Activated CD4-positive, alpha-beta T cell treated with anti-CD3 and anti-CD28 coated beads, Interleukin-2, amount 10 ng/mL, durations not matched to agents 24 days and 14 days (primary cell): Measurements from ENCODE around the gene PFKL. TPM values are rescaled to one million over a fixed set of nuclear protein-coding genes. Genes with fewer than 3 reads are reported as not detected.
"Not testable (repeated sequence)": the region's sequence is repeated elsewhere in the genome, so short reads cannot be mapped to it uniquely, and the experiment has no call there.

Experiments used
- DNase-seq: peaks from one replicate; pipeline ENCODE4 v3.0.0; 2022
- H3K27ac Mint-ChIP-seq: one replicate; pipeline ENCODE4 v1.8.0; 2022; ENCODE audit warnings: mild to moderate bottlenecking, mixed read lengths
- H3K27me3 Mint-ChIP-seq: one replicate; pipeline ENCODE4 v1.8.0; 2022; ENCODE audit warnings: mixed read lengths
- H3K36me3 Mint-ChIP-seq: one replicate; pipeline ENCODE4 v1.8.0; 2022; ENCODE audit warnings: low read depth, mild to moderate bottlenecking, mixed read lengths
- H3K4me1 Mint-ChIP-seq: one replicate; pipeline ENCODE4 v1.8.0; 2021; ENCODE audit warnings: mixed read lengths
- H3K4me3 Mint-ChIP-seq: one replicate; pipeline ENCODE4 v1.8.0; 2022; ENCODE audit warnings: mild to moderate bottlenecking, moderate library complexity, mixed read lengths
- H3K9me3 Mint-ChIP-seq: one replicate; pipeline ENCODE4 v1.8.0; 2021; ENCODE audit warnings: mixed read lengths
- intact Hi-C: fragments of 100-400 bp; cut with micrococcal nuclease; formaldehyde crosslinking; loops from one replicate; pipeline ENCODE4 v1.15.1; 2023
- total RNA-seq: library from RNA; stranded (reverse); gene quantifications from 2 replicates; pipeline ENCODE4 v1.2.3, GENCODE V29; 2022

PFKL gene
- total RNA-seq, 1 donor from 2014 or later: 157 TPM

- intact Hi-C loops: no loop called here
- no peak for DNase-seq
- Mint-ChIP-seq H3K27me3 (peaks cover 21% of the 10 kb centered on the region), H3K27ac (peak overlapping the region; percentile 41), H3K9me3 (no peaks in the 10 kb centered on the region), H3K4me3 (no peak overlapping the region), H3K4me1 (peaks cover 44% of the 10 kb centered on the region), H3K36me3 (peaks cover 17% of the 10 kb centered on the region)
Measured at GRCh38 chr21:44351535-44352252, 51.8 kb downstream of the PFKL start.

GRCh38 chr21:44352253-44352860 is 52.5 kb downstream of the PFKL start:
- H3K4me1 Mint-ChIP-seq: peaks cover 47% of the 10 kb centered on the region
- intact Hi-C loops: no loop called here
- peak; percentile 60 for DNase-seq

GRCh38 chr21:44353191-44353970 is 53.5 kb downstream of the PFKL start, which contains the start of gene TRPM2:
Gene TRPM2 (plus strand): TSS chr21:44353621. CDS start chr21:44353701, 80 bp downstream.
- H3K4me1 Mint-ChIP-seq: peaks cover 47% of the 10 kb centered on the region
- H3K36me3 Mint-ChIP-seq: peaks cover 28% of the 10 kb centered on the region
- H3K27ac Mint-ChIP-seq: peak within 1 kb of the TSS; percentile 90
- H3K27me3 Mint-ChIP-seq: peaks cover 11% of the 10 kb centered on the region
- DNase-seq: peak; percentile 82
- H3K9me3 Mint-ChIP-seq: no peaks in the 10 kb centered on the region
- H3K4me3 Mint-ChIP-seq: peak within 1 kb of the TSS; percentile 56
- intact Hi-C loops: no loop called here

More at GRCh38 chr21:44352253-44352860, 52.5 kb downstream of the PFKL start:
- H3K9me3 Mint-ChIP-seq: no peaks in the 10 kb centered on the region
- H3K4me3 Mint-ChIP-seq: peak overlapping the region; percentile 56
- peaks cover 16% of the 10 kb centered on the region for H3K27me3 Mint-ChIP-seq
- H3K36me3 Mint-ChIP-seq: peaks cover 22% of the 10 kb centered on the region
- H3K27ac Mint-ChIP-seq: peak overlapping the region; percentile 90

- H3K4me3 Mint-ChIP-seq: peak overlapping the region; percentile 56
- peaks cover 7% of the 10 kb centered on the region for H3K27me3 Mint-ChIP-seq
- H3K27ac Mint-ChIP-seq: peak overlapping the region; percentile 90
- peaks cover 31% of the 10 kb centered on the region for H3K36me3 Mint-ChIP-seq
- intact Hi-C loops: no loop called here
- peaks cover 3% of the 10 kb centered on the region for H3K9me3 Mint-ChIP-seq
- DNase-seq: no peak
- peaks cover 50% of the 10 kb centered on the region for H3K4me1 Mint-ChIP-seq
Measured at GRCh38 chr21:44354001-44354405, 54.1 kb downstream of the PFKL start.

- H3K4me1 Mint-ChIP-seq: peaks cover 50% of the 10 kb centered on the region
- peak overlapping the region; percentile 90 for H3K27ac Mint-ChIP-seq
- peak; percentile 79 for DNase-seq
- peaks cover 33% of the 10 kb centered on the region for H3K36me3 Mint-ChIP-seq
- peaks cover 3% of the 10 kb centered on the region for H3K9me3 Mint-ChIP-seq
- intact Hi-C loops: no loop called here
- peak overlapping the region; percentile 56 for H3K4me3 Mint-ChIP-seq
- peaks cover 4% of the 10 kb centered on the region for H3K27me3 Mint-ChIP-seq
Measured at GRCh38 chr21:44354775-44355771, 55.2 kb downstream of the PFKL start.

GRCh38 chr21:44356160-44356559 is 56.3 kb downstream of the PFKL start:
- H3K27me3 Mint-ChIP-seq: peaks cover 2% of the 10 kb centered on the region
- peak overlapping the region; percentile 47 for H3K4me3 Mint-ChIP-seq
- H3K9me3 Mint-ChIP-seq: peaks cover 7% of the 10 kb centered on the region
- peaks cover 35% of the 10 kb centered on the region for H3K36me3 Mint-ChIP-seq
- peaks cover 50% of the 10 kb centered on the region for H3K4me1 Mint-ChIP-seq
- no peak for DNase-seq
- intact Hi-C loops: no loop called here
- peak overlapping the region; percentile 49 for H3K27ac Mint-ChIP-seq

- Mint-ChIP-seq H3K4me1 (peaks cover 50% of the 10 kb centered on the region), H3K9me3 (peaks cover 7% of the 10 kb centered on the region), H3K27ac (peak overlapping the region; percentile 49), H3K36me3 (peaks cover 36% of the 10 kb centered on the region), H3K4me3 (peak overlapping the region; percentile 47), H3K27me3 (no peaks in the 10 kb centered on the region)
- DNase-seq: no peak
- intact Hi-C loops: no loop called here
Measured at GRCh38 chr21:44356636-44357035, 56.8 kb downstream of the PFKL start.

GRCh38 chr21:44357064-44357837 is 57.4 kb downstream of the PFKL start:
- Mint-ChIP-seq H3K27ac (no peak overlapping the region), H3K4me3 (no peak overlapping the region), H3K36me3 (peaks cover 36% of the 10 kb centered on the region), H3K27me3 (no peaks in the 10 kb centered on the region), H3K4me1 (peaks cover 47% of the 10 kb centered on the region), H3K9me3 (peaks cover 7% of the 10 kb centered on the region)
- intact Hi-C loops: no loop called here
- DNase-seq: no peak

- intact Hi-C loops: no loop called here
- H3K27ac Mint-ChIP-seq: no peak overlapping the region
Measured at GRCh38 chr21:44359396-44359795, 59.5 kb downstream of the PFKL start.

GRCh38 chr21:44360159-44360558 is 60.3 kb downstream of the PFKL start:
- Mint-ChIP-seq H3K4me3 (no peak overlapping the region), H3K27me3 (no peaks in the 10 kb centered on the region), H3K4me1 (peaks cover 18% of the 10 kb centered on the region), H3K27ac (no peak overlapping the region), H3K9me3 (peaks cover 16% of the 10 kb centered on the region), H3K36me3 (peaks cover 39% of the 10 kb centered on the region)
- no peak for DNase-seq
- intact Hi-C loops: no loop called here

More at GRCh38 chr21:44359396-44359795, 59.5 kb downstream of the PFKL start:
- Mint-ChIP-seq H3K36me3 (peaks cover 44% of the 10 kb centered on the region), H3K4me1 (peaks cover 26% of the 10 kb centered on the region), H3K4me3 (no peak overlapping the region), H3K9me3 (peaks cover 16% of the 10 kb centered on the region), H3K27me3 (no peaks in the 10 kb centered on the region)
- DNase-seq: no peak

- DNase-seq, H3K4me1 Mint-ChIP-seq, H3K4me3 Mint-ChIP-seq, intact Hi-C loops, H3K27ac Mint-ChIP-seq, H3K27me3 Mint-ChIP-seq: not testable (repeated sequence)
- H3K9me3 Mint-ChIP-seq: peaks cover 16% of the 10 kb centered on the region
- peaks cover 27% of the 10 kb centered on the region for H3K36me3 Mint-ChIP-seq
Measured at GRCh38 chr21:44361903-44362302, 62.0 kb downstream of the PFKL start.

- Mint-ChIP-seq H3K9me3 (peaks cover 16% of the 10 kb centered on the region), H3K36me3 (peaks cover 21% of the 10 kb centered on the region), H3K27me3 (no peaks in the 10 kb centered on the region), H3K4me1 (peaks cover 3% of the 10 kb centered on the region), H3K27ac (no peak overlapping the region), H3K4me3 (no peak overlapping the region)
- no peak for DNase-seq
- intact Hi-C loops: no loop called here
Measured at GRCh38 chr21:44363278-44363677, 63.4 kb downstream of the PFKL start.
